ENCODE measurements around the gene LAMC3. TPM values are rescaled to one million over a fixed set of nuclear protein-coding genes. Genes with fewer than 3 reads are reported as not detected.
A peak's percentile ranks its signal among the peaks of the same experiment; 100 is the strongest.
"Not testable (repeated sequence)": the region's sequence is repeated elsewhere in the genome, so short reads cannot be mapped to it uniquely, and the experiment has no call there.

The LAMC3 gene
- total RNA-seq, 1 experiment from 2014 or later, result 4.6 TPM

GRCh38 chr9:131097948-131098278, 88.9 kb downstream of the LAMC3 start:
- H3K4me1 ChIP-seq (ENCODE audit: insufficient read depth, low read length), result 0 out of 2 replicates have a peak, but pooled peaks cover 6% of the 10 kb centered on the region
- H3K9me2 ChIP-seq (replicated peaks; ENCODE audit: low read length), result no peaks in the 10 kb centered on the region
- no peak overlapping the region for H3K4me2 ChIP-seq (ENCODE audit: low read length)
- no peaks in the 10 kb centered on the region for H3K9me3 ChIP-seq (ENCODE audit: low read length)
- H3F3A ChIP-seq (ENCODE audit: low read length, unreplicated experiment), result no peaks in the 10 kb centered on the region
- no peak for DNase-seq
- TF ChIP-seq EZH2 (IDR thresholded peaks at IDR 0.05; ENCODE audit: low read length, unreplicated experiment) (no peak), CTCF (conservative IDR thresholded peaks at IDR 0.05; ENCODE audit: low read depth, low read length) (no peak), EZH2phosphoT487 (IDR thresholded peaks at IDR 0.05; ENCODE audit: borderline replicate concordance, low read length) (no peak)
- no peaks in the 10 kb centered on the region for H3K27me3 ChIP-seq (ENCODE audit: low read length)
- H3K79me2 ChIP-seq (ENCODE audit: low read length), result no peaks in the 10 kb centered on the region
- intact Hi-C loops (cut with micrococcal nuclease), result no loop called here
- no peak overlapping the region for H2AFZ ChIP-seq (ENCODE audit: low read length)
- no peaks in the 10 kb centered on the region for H4K20me1 ChIP-seq (ENCODE audit: low read length)
- no TSS peak for BruUV-seq (replicated peaks)
- CTCF ChIA-PET, result no interaction called here
- no peaks in the 10 kb centered on the region for H3K36me3 ChIP-seq (ENCODE audit: low read depth, low read length)
- H3K9ac ChIP-seq (ENCODE audit: low read length), result no peak overlapping the region
- POLR2A ChIA-PET (ENCODE audit: unreplicated experiment), result interaction anchor here (0.9 kb wide), 1 partner anchor 27 kb away, joined by 5 read pairs; the partner anchor contains the start of gene NUP214
- no peak for ATAC-seq
- H3K4me3 ChIP-seq (ENCODE audit: low read length), result no peak overlapping the region
- no peak overlapping the region for H3K27ac ChIP-seq (ENCODE audit: low read length)

GRCh38 chr9:131098391-131099101, 89.6 kb downstream of the LAMC3 start:
- Histone ChIP-seq H3K27me3 (ENCODE audit: low read length) (no peaks in the 10 kb centered on the region), H3K36me3 (ENCODE audit: low read depth, low read length) (no peaks in the 10 kb centered on the region), H2AFZ (ENCODE audit: low read length) (no peak overlapping the region), H3F3A (ENCODE audit: low read length, unreplicated experiment) (no peaks in the 10 kb centered on the region), H3K9me3 (ENCODE audit: low read length) (no peaks in the 10 kb centered on the region), H3K4me2 (ENCODE audit: low read length) (no peak overlapping the region), H3K79me2 (ENCODE audit: low read length) (no peaks in the 10 kb centered on the region), H4K20me1 (ENCODE audit: low read length) (no peaks in the 10 kb centered on the region), H3K27ac (ENCODE audit: low read length) (no peak overlapping the region), H3K9me2 (replicated peaks; ENCODE audit: low read length) (no peaks in the 10 kb centered on the region), H3K9ac (ENCODE audit: low read length) (no peak overlapping the region), H3K4me3 (ENCODE audit: low read length) (no peak overlapping the region), H3K4me1 (ENCODE audit: insufficient read depth, low read length) (0 out of 2 replicates have a peak, but pooled peaks cover 6% of the 10 kb centered on the region)
- intact Hi-C loops (cut with micrococcal nuclease), result no loop called here
- BruUV-seq (replicated peaks), result TSS peak; percentile 17
- TF ChIP-seq EZH2phosphoT487 (IDR thresholded peaks at IDR 0.05; ENCODE audit: borderline replicate concordance, low read length), result no peak
- TF ChIP-seq CTCF (conservative IDR thresholded peaks at IDR 0.05; ENCODE audit: low read depth, low read length), result no peak
- TF ChIP-seq EZH2 (IDR thresholded peaks at IDR 0.05; ENCODE audit: low read length, unreplicated experiment), result no peak
- POLR2A ChIA-PET (ENCODE audit: unreplicated experiment), result no interaction called here
- DNase-seq, result no peak
- CTCF ChIA-PET, result no interaction called here
- no peak for ATAC-seq

- Histone ChIP-seq H3K27me3 (ENCODE audit: low read length) (no peaks in the 10 kb centered on the region), H3K9me2 (replicated peaks; ENCODE audit: low read length) (no peaks in the 10 kb centered on the region), H2AFZ (ENCODE audit: low read length) (no peak overlapping the region), H3K27ac (ENCODE audit: low read length) (no peak overlapping the region), H3K9ac (ENCODE audit: low read length) (no peak overlapping the region), H3K79me2 (ENCODE audit: low read length) (no peaks in the 10 kb centered on the region), H4K20me1 (ENCODE audit: low read length) (no peaks in the 10 kb centered on the region), H3K4me3 (ENCODE audit: low read length) (no peak overlapping the region), H3K4me1 (ENCODE audit: insufficient read depth, low read length) (0 out of 2 replicates have a peak, but pooled peaks cover 6% of the 10 kb centered on the region), H3K36me3 (ENCODE audit: low read depth, low read length) (no peaks in the 10 kb centered on the region), H3F3A (ENCODE audit: low read length, unreplicated experiment) (no peaks in the 10 kb centered on the region), H3K4me2 (ENCODE audit: low read length) (no peak overlapping the region), H3K9me3 (ENCODE audit: low read length) (no peaks in the 10 kb centered on the region)
- CTCF ChIA-PET, result no interaction called here
- ATAC-seq (no peak), DNase-seq (no peak)
- intact Hi-C loops (cut with micrococcal nuclease), result no loop called here
- POLR2A ChIA-PET (ENCODE audit: unreplicated experiment), result no interaction called here
- no TSS peak for BruUV-seq (replicated peaks)
- TF ChIP-seq EZH2phosphoT487 (IDR thresholded peaks at IDR 0.05; ENCODE audit: borderline replicate concordance, low read length), result no peak
- TF ChIP-seq EZH2 (IDR thresholded peaks at IDR 0.05; ENCODE audit: low read length, unreplicated experiment), result no peak
Measured at GRCh38 chr9:131099102-131099606, 90.2 kb downstream of the LAMC3 start.

- H3K4me1 ChIP-seq (ENCODE audit: insufficient read depth, low read length); H3K79me2 ChIP-seq (ENCODE audit: low read length); H4K20me1 ChIP-seq (ENCODE audit: low read length); H3F3A ChIP-seq (ENCODE audit: low read length, unreplicated experiment); H3K9me2 ChIP-seq (replicated peaks; ENCODE audit: low read length); H3K4me3 ChIP-seq (ENCODE audit: low read length); POLR2A ChIA-PET (ENCODE audit: unreplicated experiment); H2AFZ ChIP-seq (ENCODE audit: low read length); H3K9ac ChIP-seq (ENCODE audit: low read length); H3K4me2 ChIP-seq (ENCODE audit: low read length); H3K27ac ChIP-seq (ENCODE audit: low read length); H3K27me3 ChIP-seq (ENCODE audit: low read length); CTCF ChIA-PET; H3K9me3 ChIP-seq (ENCODE audit: low read length); BruUV-seq (replicated peaks); H3K36me3 ChIP-seq (ENCODE audit: low read depth, low read length); intact Hi-C loops (cut with micrococcal nuclease); ATAC-seq; DNase-seq: not testable (repeated sequence)
Measured at GRCh38 chr9:131099845-131100244, 90.9 kb downstream of the LAMC3 start.
